ENCODE measurements around the gene ELOF1. TPM values are rescaled to one million over a fixed set of nuclear protein-coding genes. Genes with fewer than 3 reads are reported as not detected.

The ELOF1 gene
- total and polyA plus RNA-seq, 2 of the 13 experiments (the other 11 are each of a cell fraction or from before 2014, with no cell fraction given): 14.5 to 43.2 TPM

DNA sequence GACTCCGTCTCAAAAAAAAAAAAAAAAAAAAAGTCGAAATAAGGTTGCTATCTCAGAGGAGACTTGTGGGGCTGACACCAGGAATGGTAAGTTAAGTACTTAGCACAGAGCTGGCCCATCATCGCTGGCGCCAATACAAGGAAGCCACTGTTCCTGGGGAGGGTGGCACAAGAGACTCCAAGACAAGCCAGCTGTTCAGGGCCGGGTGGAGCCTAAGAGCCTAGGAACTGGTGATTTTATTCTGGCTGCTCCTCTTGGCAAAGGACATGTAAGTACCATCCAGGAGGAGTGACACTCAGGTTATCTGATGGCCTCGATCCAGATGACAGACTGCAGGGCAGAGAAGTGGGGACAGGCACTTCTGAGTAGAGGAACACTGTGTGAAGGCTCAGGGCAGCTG is 3.8 kb downstream of the ELOF1 start:
- no peak for ATAC-seq
- Histone ChIP-seq H2AFZ (ENCODE audit: low read length) (no peak overlapping the region), H3K4me3 (replicated peaks in 1 of 3; ENCODE audit: insufficient read depth in 1 of 3, low read depth in 2 of 3, low read length in 3 of 3) (no peak overlapping the region), H3K9ac (ENCODE audit: insufficient read depth, low read depth, low read length) (no peak overlapping the region), H3K36me3 (replicated peaks in 1 of 2; ENCODE audit: control insufficient read depth in 1 of 2, insufficient read depth in 2 of 2, low read length in 2 of 2) (peaks cover 5 to 15% of the 10 kb centered on the region in 2 experiments; a peak in 4 of 5 replicates), H3K4me2 (ENCODE audit: low read depth, low read length) (no peak overlapping the region), H3K9me3 (ENCODE audit: low read length) (no peaks in the 10 kb centered on the region), H3K4me1 (ENCODE audit: insufficient read depth, low read length) (peaks cover 23% of the 10 kb centered on the region), H3K27me3 (ENCODE audit: control insufficient read depth in 1 of 2, insufficient read depth in 2 of 2, low read length in 2 of 2) (no peaks in the 10 kb centered on the region), H3K79me2 (ENCODE audit: insufficient read depth, low read length) (peaks cover 32% of the 10 kb centered on the region), H3K27ac (ENCODE audit: extremely low read length, insufficient read depth, low read length) (no peak overlapping the region), H4K20me1 (ENCODE audit: insufficient read depth, low read length) (no peaks in the 10 kb centered on the region)
- no peak for DNase-seq (ENCODE audit: low spot score)
- in situ Hi-C loops (cut with HindIII; ENCODE audit: extremely low pct_ligation_motif_present, low pct_unique_long_range_greater_than_20kb) (no loop called here), intact Hi-C loops (cut with micrococcal nuclease; ENCODE audit: unreplicated experiment) (no loop called here)
- 98% methylated on average over 6 of the region's 6 CpGs for WGBS (ENCODE audit: low lambda C conversion rate)
- ChIA-PET CTCF (ENCODE audit: low intra/inter-chr PET ratio, low total read pairs) (no interaction called here), POLR2A (no interaction called here)
- no TSS peak for BruUV-seq (replicated peaks)
- no peak for TF ChIP-seq ZNF44 (CRISPR knock-in tag; IDR thresholded peaks at IDR 0.05)
- TF ChIP-seq, protein P1, sequence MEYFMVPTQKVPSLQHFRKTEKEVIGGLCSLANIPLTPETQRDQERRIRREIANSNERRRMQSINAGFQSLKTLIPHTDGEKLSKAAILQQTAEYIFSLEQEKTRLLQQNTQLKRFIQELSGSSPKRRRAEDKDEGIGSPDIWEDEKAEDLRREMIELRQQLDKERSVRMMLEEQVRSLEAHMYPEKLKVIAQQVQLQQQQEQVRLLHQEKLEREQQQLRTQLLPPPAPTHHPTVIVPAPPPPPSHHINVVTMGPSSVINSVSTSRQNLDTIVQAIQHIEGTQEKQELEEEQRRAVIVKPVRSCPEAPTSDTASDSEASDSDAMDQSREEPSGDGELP (IDR thresholded peaks at IDR 0.05; ENCODE audit: borderline replicate concordance, low read depth): no peak
- TF ChIP-seq CHD4 (IDR thresholded peaks at IDR 0.05; ENCODE audit: borderline replicate concordance, low read length): no peak
- no peak for TF ChIP-seq ZSCAN25 (CRISPR knock-in tag; IDR thresholded peaks at IDR 0.05)
- TF ChIP-seq, protein P2, sequence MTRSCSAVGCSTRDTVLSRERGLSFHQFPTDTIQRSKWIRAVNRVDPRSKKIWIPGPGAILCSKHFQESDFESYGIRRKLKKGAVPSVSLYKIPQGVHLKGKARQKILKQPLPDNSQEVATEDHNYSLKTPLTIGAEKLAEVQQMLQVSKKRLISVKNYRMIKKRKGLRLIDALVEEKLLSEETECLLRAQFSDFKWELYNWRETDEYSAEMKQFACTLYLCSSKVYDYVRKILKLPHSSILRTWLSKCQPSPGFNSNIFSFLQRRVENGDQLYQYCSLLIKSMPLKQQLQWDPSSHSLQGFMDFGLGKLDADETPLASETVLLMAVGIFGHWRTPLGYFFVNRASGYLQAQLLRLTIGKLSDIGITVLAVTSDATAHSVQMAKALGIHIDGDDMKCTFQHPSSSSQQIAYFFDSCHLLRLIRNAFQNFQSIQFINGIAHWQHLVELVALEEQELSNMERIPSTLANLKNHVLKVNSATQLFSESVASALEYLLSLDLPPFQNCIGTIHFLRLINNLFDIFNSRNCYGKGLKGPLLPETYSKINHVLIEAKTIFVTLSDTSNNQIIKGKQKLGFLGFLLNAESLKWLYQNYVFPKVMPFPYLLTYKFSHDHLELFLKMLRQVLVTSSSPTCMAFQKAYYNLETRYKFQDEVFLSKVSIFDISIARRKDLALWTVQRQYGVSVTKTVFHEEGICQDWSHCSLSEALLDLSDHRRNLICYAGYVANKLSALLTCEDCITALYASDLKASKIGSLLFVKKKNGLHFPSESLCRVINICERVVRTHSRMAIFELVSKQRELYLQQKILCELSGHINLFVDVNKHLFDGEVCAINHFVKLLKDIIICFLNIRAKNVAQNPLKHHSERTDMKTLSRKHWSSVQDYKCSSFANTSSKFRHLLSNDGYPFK (CRISPR knock-in tag; IDR thresholded peaks at IDR 0.05; ENCODE audit: borderline replicate concordance): no peak
- TF ChIP-seq ASH2L (IDR thresholded peaks at IDR 0.05; ENCODE audit: insufficient read length, low read depth, low read length): no peak
- no peak for TF ChIP-seq ISL2 (CRISPR knock-in tag; IDR thresholded peaks at IDR 0.05)
- TF ChIP-seq, protein P3, sequence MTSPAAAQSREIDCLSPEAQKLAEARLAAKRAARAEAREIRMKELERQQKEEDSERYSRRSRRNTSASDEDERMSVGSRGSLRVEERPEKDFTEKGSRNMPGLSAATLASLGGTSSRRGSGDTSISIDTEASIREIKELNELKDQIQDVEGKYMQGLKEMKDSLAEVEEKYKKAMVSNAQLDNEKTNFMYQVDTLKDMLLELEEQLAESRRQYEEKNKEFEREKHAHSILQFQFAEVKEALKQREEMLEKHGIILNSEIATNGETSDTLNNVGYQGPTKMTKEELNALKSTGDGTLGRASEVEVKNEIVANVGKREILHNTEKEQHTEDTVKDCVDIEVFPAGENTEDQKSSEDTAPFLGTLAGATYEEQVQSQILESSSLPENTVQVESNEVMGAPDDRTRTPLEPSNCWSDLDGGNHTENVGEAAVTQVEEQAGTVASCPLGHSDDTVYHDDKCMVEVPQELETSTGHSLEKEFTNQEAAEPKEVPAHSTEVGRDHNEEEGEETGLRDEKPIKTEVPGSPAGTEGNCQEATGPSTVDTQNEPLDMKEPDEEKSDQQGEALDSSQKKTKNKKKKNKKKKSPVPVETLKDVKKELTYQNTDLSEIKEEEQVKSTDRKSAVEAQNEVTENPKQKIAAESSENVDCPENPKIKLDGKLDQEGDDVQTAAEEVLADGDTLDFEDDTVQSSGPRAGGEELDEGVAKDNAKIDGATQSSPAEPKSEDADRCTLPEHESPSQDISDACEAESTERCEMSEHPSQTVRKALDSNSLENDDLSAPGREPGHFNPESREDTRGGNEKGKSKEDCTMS (CRISPR knock-in tag; conservative IDR thresholded peaks at IDR 0.05): no peak
- TF ChIP-seq, protein P4, sequence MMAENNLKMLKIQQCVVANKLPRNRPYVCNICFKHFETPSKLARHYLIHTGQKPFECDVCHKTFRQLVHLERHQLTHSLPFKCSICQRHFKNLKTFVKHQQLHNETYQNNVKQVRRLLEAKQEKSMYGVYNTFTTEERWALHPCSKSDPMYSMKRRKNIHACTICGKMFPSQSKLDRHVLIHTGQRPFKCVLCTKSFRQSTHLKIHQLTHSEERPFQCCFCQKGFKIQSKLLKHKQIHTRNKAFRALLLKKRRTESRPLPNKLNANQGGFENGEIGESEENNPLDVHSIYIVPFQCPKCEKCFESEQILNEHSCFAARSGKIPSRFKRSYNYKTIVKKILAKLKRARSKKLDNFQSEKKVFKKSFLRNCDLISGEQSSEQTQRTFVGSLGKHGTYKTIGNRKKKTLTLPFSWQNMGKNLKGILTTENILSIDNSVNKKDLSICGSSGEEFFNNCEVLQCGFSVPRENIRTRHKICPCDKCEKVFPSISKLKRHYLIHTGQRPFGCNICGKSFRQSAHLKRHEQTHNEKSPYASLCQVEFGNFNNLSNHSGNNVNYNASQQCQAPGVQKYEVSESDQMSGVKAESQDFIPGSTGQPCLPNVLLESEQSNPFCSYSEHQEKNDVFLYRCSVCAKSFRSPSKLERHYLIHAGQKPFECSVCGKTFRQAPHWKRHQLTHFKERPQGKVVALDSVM (CRISPR knock-in tag; IDR thresholded peaks at IDR 0.05): no peak
- no peak for TF ChIP-seq ZNF446 (CRISPR knock-in tag; IDR thresholded peaks at IDR 0.05)
- TF ChIP-seq XRCC5 (optimal IDR thresholded peaks at IDR 0.05; ENCODE audit: low read length): no peak
- no peak for TF ChIP-seq DR1 (CRISPR knock-in tag; IDR thresholded peaks at IDR 0.05)
- no peak for TF ChIP-seq ZNF33B (CRISPR knock-in tag; IDR thresholded peaks at IDR 0.05)
- TF ChIP-seq CBX1 (IDR thresholded peaks at IDR 0.05; ENCODE audit: low read depth): no peak
- no peak for FAIRE-seq
